Fibroblast of lung (primary cell): ENCODE results near the gene PRICKLE4. TPM values are rescaled to one million over a fixed set of nuclear protein-coding genes. Genes with fewer than 3 reads are reported as not detected.

Source experiments
- DNase-seq, 2 donors: peaks; one replicate each; pipeline versions ENCODE4 v3.0.0 to v3.0.0-alpha.2; 2010; ENCODE audit warnings: low read depth in 2 of 2
- H2AFZ ChIP-seq: 2 replicates; pipeline ENCODE4 v1.5.1; 2012; ENCODE audit warnings: low read length, control low read depth, inconsistent platforms
- H3K27ac ChIP-seq: 2 replicates; pipeline ENCODE4 v1.5.1; 2011; ENCODE audit warnings: low read length, control low read depth; ENCODE audit not compliant: insufficient read depth
- H3K27me3 ChIP-seq: 2 replicates; pipeline ENCODE4 v1.5.1; 2011; ENCODE audit warnings: mild to moderate bottlenecking, low read length; ENCODE audit not compliant: control insufficient read depth, insufficient read depth
- H3K36me3 ChIP-seq: 2 replicates; pipeline ENCODE4 v1.5.1; 2011; ENCODE audit warnings: low read length; ENCODE audit not compliant: control insufficient read depth, insufficient read depth
- H3K4me1 ChIP-seq: 2 replicates; pipeline ENCODE4 v1.5.1; 2011; ENCODE audit warnings: low read length; ENCODE audit not compliant: control insufficient read depth, insufficient read depth; ENCODE audit errors: extremely low read depth
- H3K4me2 ChIP-seq: 2 replicates; pipeline ENCODE4 v1.5.1; 2011; ENCODE audit warnings: low read length, control low read depth; ENCODE audit not compliant: insufficient read depth; ENCODE audit errors: extremely low read depth
- H3K4me3 ChIP-seq, 4 experiments: fragments of 200-600 bp in 1 of 4; sonication (generic) in 1 of 4; replicated peaks in 1 of 4; 2 replicates each; pipeline ENCODE4 v1.5.1; 2011 to 2016; ENCODE audit warnings: low read length in 4 of 4, low read depth in 3 of 4, mild to moderate bottlenecking in 3 of 4, control low read depth in 2 of 4, inconsistent platforms in 1 of 4, mixed read lengths in 1 of 4; ENCODE audit not compliant: insufficient read depth in 1 of 4; ENCODE audit errors: control extremely low read depth in 1 of 4
- H3K79me2 ChIP-seq: 2 replicates; pipeline ENCODE4 v1.5.1; 2012; ENCODE audit warnings: mild to moderate bottlenecking, low read length, inconsistent platforms; ENCODE audit not compliant: control insufficient read depth, insufficient read depth
- H3K9ac ChIP-seq: 2 replicates; pipeline ENCODE4 v1.5.1; 2011; ENCODE audit warnings: mild to moderate bottlenecking, low read length, control low read depth; ENCODE audit not compliant: insufficient read depth
- H3K9me3 ChIP-seq: 2 replicates; pipeline ENCODE4 v1.5.1; 2012; ENCODE audit warnings: low read depth, low read length; ENCODE audit not compliant: control insufficient read depth, insufficient read depth
- H4K20me1 ChIP-seq: 2 replicates; pipeline ENCODE4 v1.5.1; 2011; ENCODE audit warnings: low read length; ENCODE audit not compliant: control insufficient read depth, insufficient read depth; ENCODE audit errors: extremely low read depth
- CTCF ChIP-seq, 2 donors: IDR thresholded peaks in 1 of 2; conservative IDR thresholded peaks in 1 of 2; 1 replicate in 1 of 2; 2 replicates in 1 of 2; pipeline ENCODE4 v1.5.1; 2011 to 2012; ENCODE audit warnings: low read length in 2 of 2, control low read depth in 1 of 2, inconsistent platforms in 1 of 2, low read depth in 1 of 2, mild to moderate bottlenecking in 1 of 2
- EZH2 ChIP-seq: IDR thresholded peaks from 2 replicates; pipeline ENCODE4 v1.5.1; 2012; ENCODE audit warnings: low read length, control low read depth, mild to moderate bottlenecking; ENCODE audit errors: missing control alignments
- polyA plus RNA-seq, 2 donors: library from polyadenylated mRNA; depleted of rRNA in 1 of 2; stranded (reverse) in 1 of 2; unstranded in 1 of 2; fragments of >200 nt; gene quantifications; 2 replicates each; pipeline ENCODE4 v1.2.1, GENCODE V29; 2011 to 2012; ENCODE audit warnings: missing spikeins in 1 of 2
- total RNA-seq: library from RNA; depleted of rRNA; stranded (reverse); fragments of >200 nt; gene quantifications from 2 replicates; pipeline ENCODE4 v1.2.1, GENCODE V29; 2014

The PRICKLE4 gene
- total and polyA plus RNA-seq, 2 donors (not counting 1 experiment from before 2014, with no cell fraction given) = 0.08 TPM; not detected in 1

DNA sequence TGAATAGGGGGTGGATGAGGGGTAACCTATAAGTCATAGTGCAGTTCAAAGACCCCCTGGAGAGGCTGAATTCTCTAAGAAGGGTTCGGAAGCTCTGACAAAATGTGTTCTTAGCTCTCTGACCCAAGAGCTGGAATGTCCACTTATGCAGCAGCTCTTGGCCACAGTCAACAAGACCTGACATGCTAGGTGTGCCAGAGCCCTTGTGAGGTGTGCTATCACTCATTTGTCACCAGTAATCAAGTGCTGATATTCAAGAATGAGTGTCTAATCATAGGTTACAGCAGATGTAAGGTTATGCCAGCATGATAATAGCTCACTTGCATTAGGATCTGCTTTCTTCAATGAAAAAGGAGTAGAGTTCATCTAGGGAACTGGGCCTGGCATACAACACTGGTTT is 35.0 kb downstream of the PRICKLE4 start:
- Histone ChIP-seq H3K4me3 (no peak overlapping the region), H3K9ac (no peak overlapping the region), H3K36me3 (no peaks in the 10 kb centered on the region), H3K4me1 (no peaks in the 10 kb centered on the region), H3K79me2 (no peaks in the 10 kb centered on the region), H3K27me3 (no peaks in the 10 kb centered on the region), H4K20me1 (no peaks in the 10 kb centered on the region), H3K9me3 (no peaks in the 10 kb centered on the region), H3K4me2 (no peak overlapping the region), H2AFZ (no peak overlapping the region), H3K27ac (no peak overlapping the region)
- DNase-seq = no peak
- TF ChIP-seq EZH2 (no peak), CTCF (conservative IDR thresholded peaks at IDR 0.05 in 1 of 2, IDR thresholded peaks at IDR 0.05 in 1 of 2; ENCODE audit: low read depth in 1 of 2, low read length in 2 of 2) (no peak)

GRCh38 chr6:41818271-41819054 is 37.9 kb downstream of the PRICKLE4 start:
- H3K4me1 ChIP-seq = no peaks in the 10 kb centered on the region
- H3K27ac ChIP-seq = no peak overlapping the region
- no peak for DNase-seq
- H3K9me3 ChIP-seq = no peaks in the 10 kb centered on the region
- no peaks in the 10 kb centered on the region for H3K79me2 ChIP-seq
- H3K4me3 ChIP-seq = no peak overlapping the region
- no peak overlapping the region for H3K9ac ChIP-seq
- H4K20me1 ChIP-seq = no peaks in the 10 kb centered on the region
- H2AFZ ChIP-seq = no peak overlapping the region
- TF ChIP-seq CTCF (conservative IDR thresholded peaks at IDR 0.05 in 1 of 2, IDR thresholded peaks at IDR 0.05 in 1 of 2; ENCODE audit: low read depth in 1 of 2, low read length in 2 of 2) (no peak), EZH2 (no peak)
- H3K36me3 ChIP-seq = no peaks in the 10 kb centered on the region
- no peaks in the 10 kb centered on the region for H3K27me3 ChIP-seq
- H3K4me2 ChIP-seq = no peak overlapping the region

GRCh38 chr6:41821266-41821665 is 40.7 kb downstream of the PRICKLE4 start:
- Histone ChIP-seq H3K4me3 (no peak overlapping the region), H3K9me3 (no peaks in the 10 kb centered on the region), H3K4me1 (no peaks in the 10 kb centered on the region), H3K27ac (no peak overlapping the region), H3K36me3 (no peaks in the 10 kb centered on the region), H3K27me3 (no peaks in the 10 kb centered on the region), H3K9ac (no peak overlapping the region), H2AFZ (no peak overlapping the region), H3K4me2 (no peak overlapping the region), H4K20me1 (no peaks in the 10 kb centered on the region), H3K79me2 (no peaks in the 10 kb centered on the region)
- no peak for DNase-seq
- TF ChIP-seq CTCF (conservative IDR thresholded peaks at IDR 0.05 in 1 of 2, IDR thresholded peaks at IDR 0.05 in 1 of 2; ENCODE audit: low read depth in 1 of 2, low read length in 2 of 2) = no peak
- no peak for TF ChIP-seq EZH2
